ENCODE results near the gene ADAM20. TPM values are rescaled to one million over a fixed set of nuclear protein-coding genes. Genes with fewer than 3 reads are reported as not detected.
"Not testable (repeated sequence)": the region's sequence is repeated elsewhere in the genome, so short reads cannot be mapped to it uniquely, and the experiment has no call there.

ADAM20 gene
- total RNA-seq, 1 donor from 2014 or later: 4.6 TPM

- intact Hi-C loops (cut with DNase I): no loop called here
- peaks cover 0 to 12% of the 10 kb centered on the region in 2 donors for H3K9me3 ChIP-seq
- H3K4me1 ChIP-seq: no peaks in the 10 kb centered on the region
- no peak for DNase-seq (ENCODE audit: low spot score in 2 of 2)
- no peaks in the 10 kb centered on the region for H3K27me3 ChIP-seq
- peaks cover 0 to 21% of the 10 kb centered on the region in 2 donors for H3K36me3 ChIP-seq
- TF ChIP-seq CTCF (IDR thresholded peaks at IDR 0.05): no peak
- no peak overlapping the region for H3K4me3 ChIP-seq
- no peak overlapping the region for H3K27ac ChIP-seq
Measured at GRCh38 chr14:70498191-70498590, 36.6 kb downstream of the ADAM20 start.

GRCh38 chr14:70489579-70490200 lies 45.1 kb downstream of the ADAM20 start:
- intact Hi-C loops (cut with DNase I): no loop called here
- H3K4me1 ChIP-seq: no peaks in the 10 kb centered on the region
- H3K27ac ChIP-seq: no peak overlapping the region
- H3K4me3 ChIP-seq: no peak overlapping the region
- peaks cover 14 to 37% of the 10 kb centered on the region in 2 donors for H3K9me3 ChIP-seq
- DNase-seq (ENCODE audit: low spot score in 2 of 2): no peak
- H3K36me3 ChIP-seq: peaks cover 6 to 24% of the 10 kb centered on the region in 2 donors
- no peak for TF ChIP-seq CTCF (IDR thresholded peaks at IDR 0.05)
- H3K27me3 ChIP-seq: no peaks in the 10 kb centered on the region

- H3K27me3 ChIP-seq; H3K9me3 ChIP-seq; H3K4me1 ChIP-seq; H3K27ac ChIP-seq; H3K36me3 ChIP-seq; H3K4me3 ChIP-seq; DNase-seq (ENCODE audit: low spot score in 2 of 2); intact Hi-C loops (cut with DNase I): not testable (repeated sequence)
Measured at GRCh38 chr14:70477356-70478105, 57.3 kb downstream of the ADAM20 start.

- H3K4me3 ChIP-seq; H3K27ac ChIP-seq; H3K4me1 ChIP-seq; H3K27me3 ChIP-seq; DNase-seq (ENCODE audit: low spot score in 2 of 2); H3K9me3 ChIP-seq; intact Hi-C loops (cut with DNase I); H3K36me3 ChIP-seq: not testable (repeated sequence)
Measured at GRCh38 chr14:70475459-70475858, 59.3 kb downstream of the ADAM20 start.

GRCh38 chr14:70473825-70474224 lies 61.0 kb downstream of the ADAM20 start:
- no peaks in the 10 kb centered on the region for H3K4me1 ChIP-seq
- TF ChIP-seq CTCF (IDR thresholded peaks at IDR 0.05): no peak
- no peak for DNase-seq (ENCODE audit: low spot score in 2 of 2)
- H3K9me3 ChIP-seq: no peaks in the 10 kb centered on the region
- H3K27ac ChIP-seq: no peak overlapping the region
- no peak overlapping the region for H3K4me3 ChIP-seq
- H3K36me3 ChIP-seq: peaks cover 3 to 7% of the 10 kb centered on the region in 2 donors
- intact Hi-C loops (cut with DNase I): no loop called here
- no peaks in the 10 kb centered on the region for H3K27me3 ChIP-seq

Other genes starting within 250 kb of the ADAM20 start
- 13.4 TPM for gene COX16, start 175.3 kb downstream of the ADAM20 start, total RNA-seq
- 8.8 TPM for gene SYNJ2BP, start 117.9 kb downstream of the ADAM20 start, total RNA-seq
- 0.11 TPM for gene ADAM21, start 82.8 kb downstream of the ADAM20 start, total RNA-seq
- 38.0 TPM for gene MED6, start 65.7 kb upstream of the ADAM20 start, total RNA-seq
- gene TTC9, start 106.9 kb upstream of the ADAM20 start, total RNA-seq: not detected